HG03520 (cell line): Measurements from ENCODE around the gene RXRA.

ENCODE experiments used
- ATAC-seq: cut with Tn5 transposase; IDR thresholded peaks from one replicate; pipeline ENCODE4 v1.9.1; 2021; ENCODE audit warnings: mild to moderate bottlenecking, moderate library complexity; ENCODE audit not compliant: unreplicated experiment

Gene RXRA

GRCh38 chr9:134395737-134396257 lies 69.5 kb downstream of the RXRA start:
- ATAC-seq = no peak

GRCh38 chr9:134396258-134396742 lies 70.0 kb downstream of the RXRA start:
- no peak for ATAC-seq

- ATAC-seq = no peak
Observed at GRCh38 chr9:134396825-134397224, 70.6 kb downstream of the RXRA start.

GRCh38 chr9:134398756-134399155 lies 72.5 kb downstream of the RXRA start:
- ATAC-seq = no peak

- ATAC-seq = no peak
Observed at GRCh38 chr9:134399435-134400056, 73.3 kb downstream of the RXRA start.

- ATAC-seq = no peak
Observed at GRCh38 chr9:134400283-134400682, 74.0 kb downstream of the RXRA start.

GRCh38 chr9:134401391-134401790 lies 75.1 kb downstream of the RXRA start:
- no peak for ATAC-seq

- ATAC-seq = no peak
Observed at GRCh38 chr9:134402182-134402581, 75.9 kb downstream of the RXRA start.

GRCh38 chr9:134403292-134403681 lies 77.0 kb downstream of the RXRA start:
- ATAC-seq = no peak

- ATAC-seq = no peak
Observed at GRCh38 chr9:134403682-134404301, 77.5 kb downstream of the RXRA start.

GRCh38 chr9:134404376-134405358 lies 78.4 kb downstream of the RXRA start:
- no peak for ATAC-seq

- no peak for ATAC-seq
Observed at GRCh38 chr9:134405527-134405926, 79.3 kb downstream of the RXRA start.

GRCh38 chr9:134406366-134407120 lies 80.3 kb downstream of the RXRA start:
- ATAC-seq = no peak

- ATAC-seq = peak; percentile 64
Observed at GRCh38 chr9:134407121-134407779, 81.0 kb downstream of the RXRA start.

GRCh38 chr9:134408389-134408788 lies 82.1 kb downstream of the RXRA start:
- no peak for ATAC-seq

GRCh38 chr9:134408939-134409737 lies 82.9 kb downstream of the RXRA start:
- no peak for ATAC-seq

- ATAC-seq = no peak
Observed at GRCh38 chr9:134410071-134410834, 84.0 kb downstream of the RXRA start.

- ATAC-seq = no peak
Observed at GRCh38 chr9:134410835-134411217, 84.6 kb downstream of the RXRA start.
